Epithelial cell of proximal tubule (primary cell): ENCODE measurements around the gene ME3. TPM values are rescaled to one million over a fixed set of nuclear protein-coding genes. Genes with fewer than 3 reads are reported as not detected.
A peak's percentile ranks its signal among the peaks of the same experiment; 100 is the strongest.

Source experiments
- DNase-seq: peaks from one replicate; pipeline ENCODE4 v3.0.0-alpha.2; 2011; ENCODE audit warnings: low read depth
- H3K4me3 ChIP-seq: 2 replicates; pipeline ENCODE4 v1.5.1; 2011; ENCODE audit warnings: low read depth, mild to moderate bottlenecking, low read length
- CTCF ChIP-seq: conservative IDR thresholded peaks from 2 replicates; pipeline ENCODE4 v1.5.1; 2012; ENCODE audit warnings: low read depth, mild to moderate bottlenecking, low read length
- total RNA-seq: library from RNA; depleted of rRNA; stranded (reverse); fragments of >200 nt; gene quantifications from 2 replicates; pipeline ENCODE4 v1.2.3, GENCODE V29; 2015

The ME3 gene
- total RNA-seq, 1 donor from 2014 or later, result 35.2 TPM

- H3K4me3 ChIP-seq, result no peak overlapping the region
- TF ChIP-seq CTCF, result peak; percentile 34
- no peak for DNase-seq
Observed at GRCh38 chr11:86453290-86454030, 219.0 kb downstream of the ME3 start.

DNA sequence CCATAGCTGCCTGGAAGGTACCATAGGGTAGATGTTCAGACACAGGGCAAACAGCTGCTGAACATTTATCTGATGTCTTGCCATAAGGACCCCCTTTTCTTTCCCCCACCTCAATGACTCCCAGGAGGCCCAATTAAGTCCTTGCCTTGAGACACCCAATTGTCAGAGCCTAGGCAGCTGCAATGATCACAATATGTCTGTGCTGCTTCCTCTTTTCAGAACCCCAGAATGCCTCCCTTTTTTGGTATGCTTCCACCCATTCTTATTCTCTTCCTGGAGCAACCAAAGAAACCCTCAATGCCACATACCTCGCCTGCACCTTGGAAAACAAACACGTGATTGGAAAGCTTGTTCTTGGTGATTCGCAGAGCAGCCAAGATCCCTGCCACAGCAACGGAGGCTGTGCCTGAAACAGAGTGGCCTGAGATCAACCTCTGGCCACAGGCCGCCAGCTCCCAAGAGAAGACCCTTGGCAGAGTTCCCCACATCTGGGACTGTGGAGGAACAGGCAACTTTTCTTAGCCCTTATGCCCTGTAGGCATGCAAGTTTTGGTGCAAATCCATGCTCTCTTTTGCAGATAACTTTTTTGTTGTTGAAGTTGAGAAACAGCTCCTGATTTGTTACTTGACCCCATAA lies 222.3 kb downstream of the ME3 start:
- no peak for TF ChIP-seq CTCF
- H3K4me3 ChIP-seq, result no peak overlapping the region
- DNase-seq, result no peak

GRCh38 chr11:86447763-86448480 lies 224.5 kb downstream of the ME3 start:
- no peak overlapping the region for H3K4me3 ChIP-seq
- no peak for DNase-seq
- no peak for TF ChIP-seq CTCF

GRCh38 chr11:86446924-86447285 lies 225.5 kb downstream of the ME3 start:
- DNase-seq, result no peak
- H3K4me3 ChIP-seq, result no peak overlapping the region
- TF ChIP-seq CTCF, result no peak

GRCh38 chr11:86446163-86446923 lies 226.1 kb downstream of the ME3 start:
- TF ChIP-seq CTCF, result no peak
- no peak overlapping the region for H3K4me3 ChIP-seq
- no peak for DNase-seq

- H3K4me3 ChIP-seq, result no peak overlapping the region
- no peak for DNase-seq
- no peak for TF ChIP-seq CTCF
Observed at GRCh38 chr11:86444981-86445380, 227.4 kb downstream of the ME3 start.
